Measurements from ENCODE around the gene ZNF672.
A peak's percentile ranks its signal among the peaks of the same experiment; 100 is the strongest.
"Not testable (repeated sequence)": the region's sequence is repeated elsewhere in the genome, so short reads cannot be mapped to it uniquely, and the experiment has no call there.

ZNF672 gene

GRCh38 chr1:248858096-248858890 lies 20.3 kb downstream of the ZNF672 start:
- peak; percentile 37 for DNase-seq

DNA sequence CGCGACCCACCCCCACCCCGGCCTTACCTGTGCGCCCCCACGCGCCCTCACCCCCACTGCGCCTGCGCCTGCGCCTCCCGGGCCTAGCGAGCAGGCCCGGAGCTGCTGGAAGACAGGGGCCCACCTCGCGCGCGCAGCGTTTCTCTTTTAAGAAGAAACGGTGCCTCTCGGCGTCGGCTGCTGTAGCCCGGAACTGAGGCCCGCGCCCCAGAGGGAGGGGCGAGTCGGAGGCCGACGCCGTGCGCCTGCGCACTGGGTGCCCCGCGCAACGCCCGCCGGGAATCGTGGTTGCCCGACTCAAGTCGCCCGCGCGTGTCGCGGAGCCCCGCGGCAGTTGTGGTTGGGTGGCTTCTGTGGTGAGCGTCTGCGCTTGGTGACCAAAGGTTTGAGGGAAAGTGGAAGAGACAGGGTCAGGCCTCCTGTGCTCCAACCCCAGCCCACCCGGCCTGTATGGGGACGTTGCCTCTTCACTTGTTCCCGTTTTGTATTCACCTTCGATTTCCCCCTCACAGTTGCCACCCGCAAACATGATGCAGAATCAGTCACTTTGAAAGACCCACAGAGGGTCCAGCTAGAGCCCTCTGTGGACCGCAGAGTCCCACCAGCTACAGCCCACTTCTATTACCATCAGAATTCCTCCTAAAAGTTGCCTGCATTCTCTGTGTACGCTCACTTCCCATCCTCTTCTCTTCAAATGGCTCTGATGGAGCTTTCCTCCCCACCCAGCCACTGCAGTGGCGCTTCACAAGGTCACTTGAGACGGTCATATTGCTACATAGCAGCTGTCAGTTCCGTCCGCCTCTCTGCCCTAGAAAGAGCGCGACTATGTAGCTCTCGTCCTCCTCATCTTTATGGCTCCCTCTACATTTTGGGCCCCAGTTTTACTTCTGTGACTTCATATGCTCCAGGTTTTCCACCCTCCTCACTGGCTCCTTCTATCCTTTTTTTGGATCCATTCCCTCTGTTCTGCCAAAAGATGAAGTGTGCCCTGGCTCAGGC lies 21.2 kb downstream of the ZNF672 start, which contains the start of gene ZNF692:
ZNF692 (minus strand) TSS at position 195 of the 999 bp plus-strand sequence. CDS start 776 bp downstream, outside the sequence.
- DNase-seq, result peak; percentile 95

DNA sequence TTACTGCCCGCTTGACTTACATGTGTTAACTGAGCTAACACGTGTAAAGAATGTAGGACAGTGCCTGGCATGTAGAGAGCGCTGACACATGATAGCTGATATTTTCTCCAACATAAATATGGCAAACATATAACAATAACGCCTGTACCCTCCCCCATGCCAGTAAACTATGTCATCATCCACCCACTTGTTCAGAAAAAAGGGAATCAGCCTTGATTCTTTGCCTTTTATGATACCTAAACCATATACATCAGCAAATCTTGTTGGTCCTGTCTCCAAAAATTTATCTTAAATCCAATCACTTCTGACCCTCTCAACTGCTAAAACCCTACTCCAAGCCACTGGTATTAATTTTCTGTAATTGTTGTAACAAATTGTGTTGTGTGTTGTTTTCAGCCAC lies 22.0 kb downstream of the ZNF672 start:
- no peak for DNase-seq

GRCh38 chr1:248861616-248862015 lies 23.6 kb downstream of the ZNF672 start:
- no peak for DNase-seq

DNA sequence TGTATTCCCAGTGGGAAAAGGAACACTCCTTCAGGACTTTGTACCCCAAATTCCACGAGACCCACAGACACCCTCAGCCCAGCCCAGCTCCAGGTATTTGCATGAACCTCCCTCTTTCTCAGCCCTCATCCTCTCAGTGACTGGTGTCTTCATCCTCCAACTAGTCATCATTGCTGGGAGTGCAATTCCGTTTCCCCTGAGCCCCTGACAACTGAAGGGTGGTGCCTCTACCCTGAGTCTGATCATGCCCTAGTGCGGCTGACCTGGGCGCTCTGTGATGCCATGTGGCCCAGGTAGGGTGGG lies 24.6 kb downstream of the ZNF672 start:
- DNase-seq, result no peak

DNA sequence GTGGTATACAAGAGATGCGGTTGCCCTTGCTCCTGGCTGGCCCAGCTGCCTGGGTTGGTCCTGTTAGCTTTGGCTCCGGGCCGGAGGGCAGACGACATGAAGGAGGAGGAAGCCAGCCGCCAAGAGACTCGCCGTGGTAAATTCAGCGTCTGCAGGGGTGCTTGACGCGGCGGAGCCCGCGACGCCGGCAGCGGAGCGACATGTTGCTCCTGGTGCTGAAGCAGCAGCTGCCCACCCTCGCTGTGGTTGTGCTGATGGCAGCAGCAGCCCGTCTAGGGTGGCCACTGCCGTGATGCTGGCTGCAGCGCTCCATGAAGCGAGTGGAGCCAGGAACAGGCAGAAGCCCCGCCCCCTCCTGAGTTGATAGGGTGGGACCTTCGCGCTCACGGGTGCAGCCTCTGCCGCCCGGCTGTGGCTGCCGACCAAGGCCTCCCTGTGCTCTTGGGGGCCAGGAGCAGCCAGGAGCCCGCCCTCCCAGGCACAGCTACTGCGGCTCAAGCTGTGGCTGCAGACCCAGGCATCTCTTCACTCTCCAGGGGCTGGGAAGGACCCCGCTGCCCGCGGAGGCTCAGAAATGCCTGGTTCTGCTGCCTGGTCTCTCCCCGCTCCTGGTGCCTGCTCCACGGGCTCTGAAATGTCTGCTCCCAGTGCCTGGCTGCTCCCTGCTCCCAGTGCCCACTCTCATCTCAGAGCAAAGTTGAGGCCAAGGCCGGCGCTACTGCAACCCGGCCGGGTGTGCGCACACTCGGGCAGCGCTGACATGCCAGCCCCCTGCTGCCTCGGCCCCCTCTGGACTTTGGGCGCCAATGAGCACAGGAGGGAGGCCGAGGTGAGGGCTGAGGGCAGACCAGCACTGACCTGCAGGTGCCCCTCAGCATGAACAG lies 25.2 kb downstream of the ZNF672 start:
- peak; percentile 76 for DNase-seq

DNA sequence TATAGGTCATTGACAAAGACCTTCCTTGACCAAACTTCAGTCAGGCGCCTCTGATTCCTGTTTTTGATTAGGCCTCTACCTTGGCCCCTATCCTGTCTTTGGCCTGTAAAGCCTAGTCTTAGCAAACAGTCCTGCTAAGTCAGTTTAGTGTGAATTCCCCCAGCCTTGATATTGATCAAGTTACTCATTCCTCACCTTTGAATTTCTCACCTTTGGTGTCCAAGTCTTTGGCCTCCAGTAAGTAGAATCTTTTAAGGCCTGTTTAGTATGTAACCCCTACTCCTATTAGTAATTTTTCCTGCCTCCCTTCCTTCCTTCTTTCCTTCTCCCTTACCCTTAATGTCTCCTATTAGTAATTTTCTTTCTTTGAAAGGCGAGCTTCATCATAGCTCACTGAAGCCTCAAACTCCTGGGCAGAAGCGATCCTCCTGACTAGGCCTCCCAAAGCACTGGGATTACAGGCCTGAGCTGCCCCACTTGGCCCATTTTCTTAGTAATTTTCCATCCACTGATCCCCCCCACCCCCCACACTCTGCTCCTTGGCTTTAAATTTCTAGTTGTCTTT lies 33.9 kb downstream of the ZNF672 start:
- no peak for DNase-seq

GRCh38 chr1:248872752-248873408 lies 34.9 kb downstream of the ZNF672 start:
- peak; percentile 84 for DNase-seq

DNA sequence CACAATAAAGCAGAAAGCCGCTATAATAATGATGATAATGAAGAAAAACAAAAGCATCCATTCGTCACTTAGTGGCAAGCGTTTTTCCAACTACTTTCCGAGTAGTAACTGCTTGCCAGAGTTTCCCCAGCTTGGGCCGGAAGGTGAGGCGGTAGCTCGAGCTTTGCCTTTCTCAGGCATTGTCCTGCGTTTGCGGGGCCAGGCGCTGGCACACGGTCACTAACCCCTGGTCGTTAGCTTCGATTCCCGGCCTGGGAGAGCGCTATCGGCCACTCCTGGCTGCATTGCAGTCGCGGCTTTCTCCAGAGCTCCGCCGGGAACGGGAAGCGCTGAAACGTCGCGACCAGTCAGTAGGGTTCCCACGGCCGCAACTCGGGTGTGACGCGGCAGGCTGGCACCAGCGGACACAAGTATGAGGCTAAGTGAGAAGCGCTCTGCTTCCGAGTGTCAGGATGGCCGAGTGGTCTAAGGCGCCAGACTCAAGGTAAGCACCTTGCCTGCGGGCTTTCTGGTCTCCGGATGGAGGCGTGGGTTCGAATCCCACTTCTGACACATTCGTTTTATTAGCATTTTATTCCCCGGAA lies 35.5 kb downstream of the ZNF672 start:
- DNase-seq, result peak; percentile 94

DNA sequence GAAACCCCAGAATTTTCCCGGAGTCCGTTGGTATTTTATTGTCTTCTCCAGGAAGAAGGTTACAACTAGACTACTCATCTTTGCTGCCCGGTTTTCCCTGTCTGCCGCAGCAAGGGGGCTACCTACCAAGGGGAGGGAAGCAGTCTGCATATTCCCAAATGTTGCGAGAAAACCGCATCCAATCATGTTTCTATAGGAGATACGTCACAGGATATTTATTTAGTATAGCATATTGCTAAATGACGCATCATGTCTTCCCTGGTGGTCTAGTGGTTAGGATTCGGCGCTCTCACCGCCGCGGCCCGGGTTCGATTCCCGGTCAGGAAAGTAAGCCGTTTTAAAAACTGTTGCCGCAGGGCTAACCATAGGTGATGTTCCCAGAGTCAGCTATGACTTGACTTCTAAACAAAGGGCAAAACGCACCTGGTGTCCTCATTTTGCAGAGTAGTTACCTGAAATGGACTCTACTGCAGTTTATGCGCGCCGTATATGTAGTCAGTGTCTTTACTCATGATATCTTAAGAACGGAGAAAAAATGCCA lies 36.0 kb downstream of the ZNF672 start:
- DNase-seq, result peak; percentile 94

GRCh38 chr1:248881261-248881660 lies 43.2 kb downstream of the ZNF672 start:
- DNase-seq, result no peak

GRCh38 chr1:248882427-248882826 lies 44.4 kb downstream of the ZNF672 start:
- DNase-seq, result not testable (repeated sequence)

DNA sequence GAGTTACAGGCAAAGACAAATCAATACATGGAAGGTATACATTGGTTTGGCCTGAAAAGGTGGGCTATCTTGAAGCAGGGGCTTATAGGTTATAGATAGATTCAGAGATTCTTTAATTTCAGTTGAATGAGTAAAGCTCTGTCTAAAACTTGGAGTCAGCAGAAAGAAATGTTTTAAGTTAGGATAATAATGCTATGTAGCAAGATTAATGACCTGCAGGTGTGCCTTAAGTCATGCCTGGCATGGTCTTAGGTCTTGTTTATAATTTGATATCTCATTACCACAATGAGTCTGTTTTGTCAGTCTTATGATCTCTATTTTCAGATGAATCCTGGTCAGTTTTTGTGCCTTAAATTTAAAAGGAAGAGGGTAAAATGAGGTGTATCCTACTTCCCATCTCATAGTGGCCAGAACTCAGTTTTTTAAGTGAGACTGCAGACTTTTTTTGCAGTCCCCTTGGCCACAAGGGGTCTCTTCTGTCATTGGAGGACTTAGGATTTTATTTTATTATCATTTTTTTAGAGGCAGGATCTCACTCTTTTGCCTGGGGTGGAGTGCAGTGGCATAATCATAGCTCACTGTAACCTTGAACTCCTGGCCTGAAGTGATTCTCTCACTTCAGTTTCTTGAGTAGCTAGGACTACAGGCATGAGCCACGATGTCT lies 46.7 kb downstream of the ZNF672 start:
- no peak for DNase-seq

DNA sequence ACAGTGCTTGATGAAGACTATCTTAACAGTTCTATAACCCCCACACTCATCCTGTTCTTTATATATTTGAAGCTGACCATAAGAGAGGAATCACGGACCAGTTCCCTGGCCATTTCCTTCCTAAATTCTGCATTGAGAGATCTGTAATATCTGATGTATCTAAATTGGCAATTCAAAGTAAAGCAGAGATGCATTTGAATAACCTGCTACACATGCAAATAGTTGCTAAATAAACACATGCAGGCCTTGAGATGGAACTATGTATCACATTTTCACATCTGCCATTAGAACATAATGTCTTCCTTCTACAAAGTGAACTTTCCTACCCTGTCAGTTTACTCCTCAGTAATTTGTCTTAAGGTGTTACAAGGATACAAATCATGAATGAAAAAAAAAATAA lies 47.6 kb downstream of the ZNF672 start:
- DNase-seq, result no peak

GRCh38 chr1:248886237-248886895 lies 48.3 kb downstream of the ZNF672 start:
- peak; percentile 3 for DNase-seq

DNA sequence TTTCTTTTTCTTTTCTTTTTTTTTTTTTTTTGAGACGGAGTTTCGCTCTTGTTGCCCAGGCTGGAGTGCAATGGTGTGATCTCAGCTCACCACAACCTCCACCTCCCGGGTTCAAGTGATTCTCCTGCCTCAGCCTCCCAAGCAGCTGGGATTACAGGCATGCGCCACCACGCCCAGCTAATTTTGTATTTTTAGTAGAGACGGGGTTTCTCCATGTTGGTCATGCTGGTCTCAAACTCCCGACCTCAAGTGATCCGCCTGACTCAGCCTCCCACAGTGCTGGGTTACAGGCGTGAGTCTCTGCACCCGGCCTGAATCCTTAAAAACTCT lies 51.9 kb downstream of the ZNF672 start:
- DNase-seq, result not testable (repeated sequence)

- no peak for DNase-seq
Measured at GRCh38 chr1:248890549-248891498, 52.8 kb downstream of the ZNF672 start.

- no peak for DNase-seq
Measured at GRCh38 chr1:248891758-248892157, 53.7 kb downstream of the ZNF672 start.

GRCh38 chr1:248892590-248892989 lies 54.6 kb downstream of the ZNF672 start:
- no peak for DNase-seq

Data from NCI-H2171 treated with DMSO at 0.1 percent for 48 hours (cell line).